Endothelial cell of umbilical vein (primary cell): ENCODE data around the gene SIRPA. TPM values are rescaled to one million over a fixed set of nuclear protein-coding genes. Genes with fewer than 3 reads are reported as not detected.

ENCODE experiments used
- BruUV-seq: library from RNA; stranded (reverse); fragments of 400-500 nt; replicated peaks from 2 replicates; lab custom pipeline; 2021; lab: Mats Ljungman, UMichigan
- CTCF ChIA-PET: fragments of 300-600, 350-600 bp; sonication (Branson Sonifier 250); formaldehyde crosslinking; loops from one replicate; lab custom pipeline; 2021; ENCODE audit warnings: antibody characterized with exemption, inconsistent platforms; lab: Charles Lee
- POLR2A ChIA-PET: fragments of 300-600, 350-600 bp; sonication (Branson Sonifier 250); formaldehyde crosslinking; loops from one replicate; lab custom pipeline; 2021; ENCODE audit warnings: antibody characterized with exemption, inconsistent platforms; lab: Charles Lee
- DNase-seq: peaks from one replicate; pipeline ENCODE4 v3.0.0-alpha.2; 2011; ENCODE audit warnings: low read depth, low spot score
- FAIRE-seq: peaks from 2 replicates; lab custom pipeline; 2011; peaks lifted over from hg19 to GRCh38; lab: Jason Lieb, UNC
- H2AFZ ChIP-seq: 2 replicates; pipeline ENCODE4 v1.6.0; 2012; ENCODE audit warnings: low read depth, low read length, control low read depth, inconsistent platforms
- H3K27ac ChIP-seq: 2 replicates; pipeline ENCODE4 v1.5.1; 2011; ENCODE audit warnings: low read depth, mild to moderate bottlenecking, control low read depth, low read length, moderate library complexity; ENCODE audit not compliant: insufficient read depth
- H3K27me3 ChIP-seq, 2 experiments: 2 replicates each; pipeline versions ENCODE4 v1.6.0 to v1.6.1; 2011; ENCODE audit warnings: low read length in 2 of 2, mixed read lengths in 1 of 2; ENCODE audit not compliant: control insufficient read depth in 2 of 2, insufficient read depth in 2 of 2
- H3K36me3 ChIP-seq, 2 experiments: 2 replicates in 1 of 2; 3 replicates in 1 of 2; pipeline ENCODE4 v1.5.1; 2011; ENCODE audit warnings: low read length in 2 of 2, mild to moderate bottlenecking in 1 of 2, moderate library complexity in 1 of 2; ENCODE audit not compliant: control insufficient read depth in 2 of 2, insufficient read depth in 2 of 2; ENCODE audit errors: extremely low read depth in 1 of 2
- H3K4me1 ChIP-seq: 3 replicates; pipeline ENCODE4 v1.5.1; 2011; ENCODE audit warnings: mild to moderate bottlenecking, low read length; ENCODE audit not compliant: control insufficient read depth, insufficient read depth; ENCODE audit errors: extremely low read depth
- H3K4me2 ChIP-seq: 2 replicates; pipeline ENCODE4 v1.6.1; 2011; ENCODE audit warnings: low read length, control low read depth, mixed read lengths; ENCODE audit not compliant: insufficient read depth
- H3K4me3 ChIP-seq, 3 experiments: fragments of 200-600 bp in 1 of 3; sonication (generic), shearing (Covaris generic) in 1 of 3; replicated peaks in 1 of 3; 2 replicates each; pipeline ENCODE4 v1.5.1; 2011 to 2016; ENCODE audit warnings: control low read depth in 3 of 3, low read length in 3 of 3, mild to moderate bottlenecking in 2 of 3, inconsistent platforms in 1 of 3, low read depth in 1 of 3, moderate library complexity in 1 of 3; ENCODE audit not compliant: insufficient read depth in 1 of 3
- H3K79me2 ChIP-seq: 2 replicates; pipeline ENCODE4 v1.6.0; 2012; ENCODE audit warnings: low read length, inconsistent platforms; ENCODE audit not compliant: control insufficient read depth, insufficient read depth
- H3K9ac ChIP-seq: replicated peaks from 2 replicates; pipeline ENCODE3; 2011; ENCODE audit warnings: low read length, control low read depth; ENCODE audit not compliant: insufficient read depth; ENCODE audit errors: extremely low read depth
- H3K9me1 ChIP-seq: replicated peaks from 3 replicates; pipeline ENCODE4 v1.6.0; 2011; ENCODE audit warnings: mild to moderate bottlenecking, low read length; ENCODE audit not compliant: control insufficient read depth, insufficient read depth; ENCODE audit errors: extremely low read depth
- H3K9me3 ChIP-seq: replicated peaks from 2 replicates; pipeline ENCODE4 v1.5.1; 2012; ENCODE audit warnings: low read length, inconsistent platforms; ENCODE audit not compliant: control insufficient read depth, insufficient read depth
- H4K20me1 ChIP-seq: replicated peaks from 2 replicates; pipeline ENCODE3; 2011; ENCODE audit warnings: mild to moderate bottlenecking, low read length; ENCODE audit not compliant: control insufficient read depth, insufficient read depth; ENCODE audit errors: extremely low read depth
- CTCF ChIP-seq, 2 donors: IDR thresholded peaks; 1 replicate in 1 of 2; 2 replicates in 1 of 2; pipeline ENCODE4 v1.5.1; 2011; ENCODE audit warnings: low read length in 2 of 2, mild to moderate bottlenecking in 2 of 2, moderate library complexity in 2 of 2, control low read depth in 1 of 2, inconsistent platforms in 1 of 2, low read depth in 1 of 2; ENCODE audit not compliant: insufficient read depth in 1 of 2; ENCODE audit errors: extremely low read depth in 1 of 2
- EZH2 ChIP-seq: IDR thresholded peaks from 2 replicates; pipeline ENCODE4 v1.6.1; 2012; ENCODE audit warnings: borderline replicate concordance, low read depth, mild to moderate bottlenecking, moderate library complexity, low read length, inconsistent platforms; ENCODE audit not compliant: severe bottlenecking
- FOS ChIP-seq: IDR thresholded peaks from 2 replicates; pipeline ENCODE4 v1.6.1; 2011; ENCODE audit warnings: mild to moderate bottlenecking, low read length, moderate library complexity, borderline replicate concordance; ENCODE audit not compliant: insufficient read depth
- GATA2 ChIP-seq: IDR thresholded peaks from 2 replicates; pipeline ENCODE4 v1.7.0; 2011; ENCODE audit warnings: low read depth, mild to moderate bottlenecking, moderate library complexity, mixed read lengths, low read length; ENCODE audit not compliant: insufficient read length, insufficient read depth
- JUN ChIP-seq: IDR thresholded peaks from 2 replicates; pipeline ENCODE4 v1.6.1; 2011; ENCODE audit warnings: borderline replicate concordance, low read depth; ENCODE audit not compliant: insufficient read length, insufficient read depth
- MAX ChIP-seq: IDR thresholded peaks from 2 replicates; pipeline ENCODE4 v1.6.1; 2011; ENCODE audit not compliant: insufficient read depth, insufficient read length
- MYC ChIP-seq: IDR thresholded peaks from one replicate; pipeline ENCODE4 v1.6.1; 2011; ENCODE audit warnings: mild to moderate bottlenecking, low read depth, low read length
- POLR2A ChIP-seq: IDR thresholded peaks from 2 replicates; pipeline ENCODE4 v1.6.1; 2012; ENCODE audit warnings: low read depth, mild to moderate bottlenecking, control low read depth, low read length
- POLR2AphosphoS5 ChIP-seq: IDR thresholded peaks from 2 replicates; pipeline ENCODE4 v1.6.1; 2012; ENCODE audit warnings: low read depth, mild to moderate bottlenecking, control low read depth, low read length, moderate library complexity; ENCODE audit not compliant: insufficient read depth
- dilution Hi-C: fragments of 300-500 bp; cut with MboI; formaldehyde crosslinking; loops from one replicate; pipeline ENCODE4 v1.15.0; 2019; ENCODE audit warnings: low sequenced_read_pairs; ENCODE audit not compliant: extremely low pct_ligation_motif_present
- intact Hi-C: fragments of 100-400 bp; cut with micrococcal nuclease; formaldehyde crosslinking; loops from one replicate; pipeline ENCODE4 v1.10.0; 2022
- polyA plus RNA-seq, 4 experiments: library from polyadenylated mRNA; depleted of rRNA in 3 of 4; stranded (reverse) in 3 of 4; unstranded in 1 of 4; fragments of >200 nt; gene quantifications; 2 replicates each; pipeline versions ENCODE4 v1.2.1 to v1.2.3, GENCODE V29; 2011 to 2012; ENCODE audit warnings: missing spikeins in 1 of 4
- total RNA-seq: library from RNA; stranded (reverse); gene quantifications from 2 replicates; pipeline ENCODE4 v1.2.3, GENCODE V29; 2021

SIRPA gene
- total and polyA plus RNA-seq, 2 donors (not counting 3 experiments of a cell fraction or from before 2014, with no cell fraction given), result 29.9 to 59.2 TPM

GRCh38 chr20:1870792-1871550 lies 24.2 kb upstream of the SIRPA start:
- FAIRE-seq, result no peak
- no peaks in the 10 kb centered on the region for H4K20me1 ChIP-seq
- no peak overlapping the region for H2AFZ ChIP-seq
- ChIA-PET POLR2A (no interaction called here), CTCF (interaction anchor here (0.7 to 1.2 kb wide), 2 partner anchors 8 to 14 kb away, joined by 3 read pairs; no protein-coding TSS in a partner anchor)
- no peaks in the 10 kb centered on the region for H3K4me1 ChIP-seq
- DNase-seq, result no peak
- H3K27me3 ChIP-seq, result peaks cover 3 to 11% of the 10 kb centered on the region in 2 experiments
- no peak overlapping the region for H3K4me3 ChIP-seq
- H3K4me2 ChIP-seq, result no peak overlapping the region
- H3K27ac ChIP-seq, result no peak overlapping the region
- dilution Hi-C loops (no loop called here), intact Hi-C loops (no loop called here)
- TF ChIP-seq POLR2AphosphoS5, result no peak
- TF ChIP-seq EZH2, result no peak
- no peak for TF ChIP-seq CTCF (IDR thresholded peaks at IDR 0.05; ENCODE audit: extremely low read depth in 1 of 2, insufficient read depth in 1 of 2, low read depth in 1 of 2, low read length in 2 of 2)
- TF ChIP-seq POLR2A, result no peak
- TF ChIP-seq FOS, result no peak
- no peak for TF ChIP-seq GATA2
- no peak for TF ChIP-seq JUN
- no peak for TF ChIP-seq MAX
- TF ChIP-seq MYC, result no peak
- no peaks in the 10 kb centered on the region for H3K79me2 ChIP-seq
- H3K36me3 ChIP-seq, result no peaks in the 10 kb centered on the region
- H3K9ac ChIP-seq, result no peak overlapping the region
- H3K9me3 ChIP-seq, result no peaks in the 10 kb centered on the region
- BruUV-seq, result no TSS peak
- no peaks in the 10 kb centered on the region for H3K9me1 ChIP-seq
